CD14-positive monocyte (primary cell): ENCODE results near the gene SEC14L2. TPM values are rescaled to one million over a fixed set of nuclear protein-coding genes. Genes with fewer than 3 reads are reported as not detected.

Experiments used
- DNase-seq, 3 donors: peaks; one replicate each; pipeline ENCODE4 v3.0.0-alpha.2; 2011 to 2022
- H2AFZ ChIP-seq: 2 replicates; pipeline ENCODE4 v1.6.0; 2012; ENCODE audit warnings: mild to moderate bottlenecking, low read depth, low read length, inconsistent platforms; ENCODE audit not compliant: insufficient read depth, poor library complexity, severe bottlenecking
- H3K27ac ChIP-seq, 2 donors: 1 replicate in 1 of 2; 2 replicates in 1 of 2; pipeline ENCODE4 v1.5.1; 2012 to 2013; ENCODE audit warnings: low read length in 2 of 2, control low read depth in 1 of 2, inconsistent platforms in 1 of 2, low read depth in 1 of 2, mild to moderate bottlenecking in 1 of 2
- H3K27me3 ChIP-seq, 2 donors: one replicate each; pipeline versions ENCODE4 v1.6.0 to v1.6.1; 2011 to 2013; ENCODE audit warnings: low read length in 2 of 2; ENCODE audit not compliant: control insufficient read depth in 2 of 2, insufficient read depth in 2 of 2
- H3K36me3 ChIP-seq, 2 donors: replicated peaks in 1 of 2; 1 replicate in 1 of 2; 2 replicates in 1 of 2; pipeline versions ENCODE4 v1.5.1 to v1.6.1; 2012 to 2013; ENCODE audit warnings: low read length in 2 of 2, control low read depth in 1 of 2, inconsistent platforms in 1 of 2, mild to moderate bottlenecking in 1 of 2; ENCODE audit not compliant: insufficient read depth in 2 of 2, control insufficient read depth in 1 of 2
- H3K4me1 ChIP-seq, 2 donors: 1 replicate in 1 of 2; 2 replicates in 1 of 2; pipeline versions ENCODE4 v1.5.1 to v1.6.1; 2012 to 2013; ENCODE audit warnings: low read length in 2 of 2, control low read depth in 1 of 2, inconsistent platforms in 1 of 2, mild to moderate bottlenecking in 1 of 2, moderate library complexity in 1 of 2; ENCODE audit not compliant: insufficient read depth in 2 of 2, control insufficient read depth in 1 of 2
- H3K4me2 ChIP-seq: replicated peaks from 2 replicates; pipeline ENCODE3; 2012; ENCODE audit warnings: low read length, moderate library complexity, mild to moderate bottlenecking; ENCODE audit not compliant: poor library complexity, severe bottlenecking; ENCODE audit errors: extremely low read depth
- H3K4me3 ChIP-seq, 3 experiments: fragments of 200-600 bp in 1 of 3; sonication (generic) in 1 of 3; replicated peaks in 1 of 3; 1 replicate in 2 of 3; 2 replicates in 1 of 3; pipeline ENCODE4 v1.5.1; 2011 to 2013; ENCODE audit warnings: low read length in 3 of 3, mild to moderate bottlenecking in 3 of 3, control low read depth in 2 of 3, low read depth in 2 of 3, inconsistent platforms in 1 of 3, moderate library complexity in 1 of 3
- H3K79me2 ChIP-seq: 2 replicates; pipeline ENCODE4 v1.6.0; 2012; ENCODE audit warnings: mild to moderate bottlenecking, control low read depth, inconsistent platforms, low read length, moderate library complexity; ENCODE audit not compliant: insufficient read depth
- H3K9ac ChIP-seq: 2 replicates; pipeline ENCODE4 v1.6.0; 2017; ENCODE audit warnings: low read length, mild to moderate bottlenecking; ENCODE audit not compliant: insufficient read depth, poor library complexity, severe bottlenecking
- H3K9me3 ChIP-seq, 2 donors: replicated peaks in 1 of 2; 1 replicate in 1 of 2; 2 replicates in 1 of 2; pipeline versions ENCODE4 v1.5.1 to v1.6.1; 2012 to 2013; ENCODE audit warnings: low read length in 2 of 2, control low read depth in 1 of 2; ENCODE audit not compliant: control insufficient read depth in 1 of 2, insufficient read depth in 1 of 2
- H4K20me1 ChIP-seq: 2 replicates; pipeline ENCODE4 v1.6.0; 2012; ENCODE audit warnings: mild to moderate bottlenecking, low read length, control low read depth, moderate library complexity; ENCODE audit not compliant: insufficient read depth
- H3K27ac Mint-ChIP-seq, 7 donors: one replicate each; pipeline ENCODE4 v1.8.0; 2020; ENCODE audit warnings: mild to moderate bottlenecking in 7 of 7, mixed read lengths in 7 of 7, moderate library complexity in 6 of 7, inconsistent platforms in 2 of 7
- H3K27me3 Mint-ChIP-seq, 3 donors: one replicate each; pipeline ENCODE4 v1.8.0; 2021 to 2022; ENCODE audit warnings: low read depth in 3 of 3, mild to moderate bottlenecking in 3 of 3, mixed read lengths in 3 of 3, moderate library complexity in 3 of 3, inconsistent platforms in 1 of 3
- H3K36me3 Mint-ChIP-seq, 2 donors: one replicate each; pipeline ENCODE4 v1.8.0; 2020; ENCODE audit warnings: mixed read lengths in 2 of 2, inconsistent platforms in 1 of 2, mild to moderate bottlenecking in 1 of 2
- H3K4me1 Mint-ChIP-seq: one replicate; pipeline ENCODE4 v1.8.0; 2020; ENCODE audit warnings: mild to moderate bottlenecking, mixed read lengths
- H3K4me3 Mint-ChIP-seq, 2 donors: one replicate each; pipeline ENCODE4 v1.8.0; 2020; ENCODE audit warnings: mild to moderate bottlenecking in 2 of 2, mixed read lengths in 2 of 2, moderate library complexity in 1 of 2
- H3K9me3 Mint-ChIP-seq, 7 donors: one replicate each; pipeline ENCODE4 v1.8.0; 2020 to 2022; ENCODE audit warnings: mixed read lengths in 7 of 7, mild to moderate bottlenecking in 6 of 7, moderate library complexity in 6 of 7, inconsistent platforms in 2 of 7
- CTCF ChIP-seq: fragments of 200-600 bp; IDR thresholded peaks from one replicate; pipeline ENCODE4 v1.8.0; 2022; ENCODE audit warnings: antibody characterized with exemption, mild to moderate bottlenecking
- WGBS: methylation state at CpG from one replicate; pipeline ENCODE4 v1.1.5; 2013; ENCODE audit warnings: missing lambda C conversion rate; ENCODE audit not compliant: insufficient coverage; 5-methylcytosine and 5-hydroxymethylcytosine counted together
- intact Hi-C, 2 donors: fragments of 100-400 bp; cut with micrococcal nuclease; formaldehyde crosslinking; loops; one replicate each; pipeline versions ENCODE4 v1.15.0 to v1.15.1; 2023
- polyA plus RNA-seq, 3 donors: library from polyadenylated mRNA; depleted of rRNA in 1 of 3; unstranded in 2 of 3; stranded (reverse) in 1 of 3; fragments of 300-500 nt in 2 of 3; fragments of >200 nt in 1 of 3; fragmentation: Illumina TruSeq in 2 of 3; gene quantifications; 1 replicate in 2 of 3; 2 replicates in 1 of 3; pipeline ENCODE4 v1.2.3, GENCODE V29; 2012 to 2021

SEC14L2 gene
- polyA plus RNA-seq, 3 donors = 0.03 TPM; not detected in 1

GRCh38 chr22:30365891-30366290 lies 30.9 kb upstream of the SEC14L2 start:
- Histone ChIP-seq H3K9me3 (no peaks in the 10 kb centered on the region), H3K9ac (no peak overlapping the region), H3K27ac (no peak overlapping the region), H3K4me3 (no peak overlapping the region), H3K4me2 (no peak overlapping the region), H4K20me1 (no peaks in the 10 kb centered on the region), H3K4me1 (no peaks in the 10 kb centered on the region), H3K79me2 (no peaks in the 10 kb centered on the region), H2AFZ (no peak overlapping the region), H3K36me3 (no peaks in the 10 kb centered on the region), H3K27me3 (no peaks in the 10 kb centered on the region)
- H3K4me1 Mint-ChIP-seq = no peaks in the 10 kb centered on the region
- H3K27ac Mint-ChIP-seq = no peak overlapping the region
- peaks cover 6 to 7% of the 10 kb centered on the region in 2 donors for H3K36me3 Mint-ChIP-seq
- no peaks in the 10 kb centered on the region for H3K9me3 Mint-ChIP-seq
- intact Hi-C loops = no loop called here
- 96% methylated on average over 18 of the region's 18 CpGs for WGBS
- DNase-seq = no peak
- TF ChIP-seq CTCF = no peak
- peaks cover 0 to 10% (median 1%) of the 10 kb centered on the region in 3 donors for H3K27me3 Mint-ChIP-seq
- no peak overlapping the region for H3K4me3 Mint-ChIP-seq

- 98% methylated on average over 8 of the region's 9 CpGs for WGBS
- Mint-ChIP-seq H3K27ac (peak overlapping the region in 1 of 7 donors; percentile 27), H3K36me3 (peaks cover 6 to 7% of the 10 kb centered on the region in 2 donors), H3K4me3 (no peak overlapping the region), H3K4me1 (peaks cover 13% of the 10 kb centered on the region), H3K9me3 (no peaks in the 10 kb centered on the region), H3K27me3 (peaks cover 0 to 5% (median 0%) of the 10 kb centered on the region in 3 donors)
- intact Hi-C loops = no loop called here
- H3K9ac ChIP-seq = no peak overlapping the region
- H3K4me2 ChIP-seq = no peak overlapping the region
- H4K20me1 ChIP-seq = no peaks in the 10 kb centered on the region
- H3K27ac ChIP-seq = no peak overlapping the region
- no peak for DNase-seq
- H3K4me3 ChIP-seq = no peak overlapping the region
- TF ChIP-seq CTCF = no peak
- H3K27me3 ChIP-seq = no peaks in the 10 kb centered on the region
- no peaks in the 10 kb centered on the region for H3K79me2 ChIP-seq
- no peaks in the 10 kb centered on the region for H3K9me3 ChIP-seq
- H3K36me3 ChIP-seq = no peaks in the 10 kb centered on the region
- no peak overlapping the region for H2AFZ ChIP-seq
- peaks cover 12 to 13% of the 10 kb centered on the region in 2 donors for H3K4me1 ChIP-seq
Measured at GRCh38 chr22:30368420-30368819, 28.4 kb upstream of the SEC14L2 start.
